Measurements from ENCODE around the gene CDH2. TPM values are rescaled to one million over a fixed set of nuclear protein-coding genes. Genes with fewer than 3 reads are reported as not detected.

CDH2 gene
- total and polyA plus RNA-seq, 7 donors: 0.04 to 4.8 (median 0.52) TPM

- no peaks in the 10 kb centered on the region for H3K4me1 ChIP-seq
- no peaks in the 10 kb centered on the region for H3K9me3 ChIP-seq
- no peak for ATAC-seq
- H3K4me3 ChIP-seq: no peak overlapping the region
- no peak overlapping the region for H3K27ac ChIP-seq
- no peak for DNase-seq
- intact Hi-C loops (cut with DNase I): no loop called here
- H3K27me3 ChIP-seq (ENCODE audit: insufficient read depth in 3 of 3, low read length in 2 of 3): no peaks in the 10 kb centered on the region
- H3K36me3 ChIP-seq (ENCODE audit: insufficient read depth in 1 of 2, low read depth in 1 of 2): no peaks in the 10 kb centered on the region
- no peak for TF ChIP-seq CTCF (IDR thresholded peaks at IDR 0.05)
- WGBS, 3 donors: 90 to 94% (median 92%) methylated on average over 3 of the region's 3 CpGs
Observed at GRCh38 chr18:28039691-28040090, 137.2 kb downstream of the CDH2 start.

- intact Hi-C loops (cut with DNase I): no loop called here
- no peak for TF ChIP-seq CTCF (IDR thresholded peaks at IDR 0.05)
- ATAC-seq (no peak), DNase-seq (no peak)
- Histone ChIP-seq H3K4me3 (no peak overlapping the region), H3K36me3 (ENCODE audit: insufficient read depth in 1 of 2, low read depth in 1 of 2) (no peaks in the 10 kb centered on the region), H3K9me3 (no peaks in the 10 kb centered on the region), H3K27ac (no peak overlapping the region), H3K4me1 (no peaks in the 10 kb centered on the region), H3K27me3 (ENCODE audit: insufficient read depth in 3 of 3, low read length in 2 of 3) (no peaks in the 10 kb centered on the region)
- WGBS, 3 donors: 79 to 88% (median 83%) methylated on average over 5 of the region's 5 CpGs
Observed at GRCh38 chr18:28039078-28039477, 137.9 kb downstream of the CDH2 start.

DNA sequence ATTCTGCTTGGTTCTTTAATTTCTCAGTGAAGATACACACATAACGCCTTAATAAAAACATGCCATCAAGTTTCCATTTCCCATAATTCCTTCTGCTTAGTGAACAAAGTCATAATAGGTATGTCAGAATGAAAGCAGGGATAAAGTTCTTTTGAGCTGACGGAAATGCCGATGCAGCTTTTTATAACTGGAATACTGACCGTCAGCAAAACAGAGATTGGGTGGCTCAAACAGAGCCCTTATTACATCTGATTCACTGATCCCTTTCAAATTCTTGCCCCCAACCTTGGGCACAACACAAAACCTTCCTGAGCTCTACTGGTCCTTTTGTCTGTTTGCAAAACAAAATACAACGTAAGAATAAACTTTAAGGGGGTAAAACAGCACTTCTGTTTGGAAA lies 140.4 kb downstream of the CDH2 start:
- intact Hi-C loops (cut with DNase I): no loop called here
- no peaks in the 10 kb centered on the region for H3K4me1 ChIP-seq
- H3K9me3 ChIP-seq: no peaks in the 10 kb centered on the region
- H3K27me3 ChIP-seq (ENCODE audit: insufficient read depth in 3 of 3, low read length in 2 of 3): no peaks in the 10 kb centered on the region
- no peak overlapping the region for H3K27ac ChIP-seq
- H3K36me3 ChIP-seq (ENCODE audit: insufficient read depth in 1 of 2, low read depth in 1 of 2): no peaks in the 10 kb centered on the region
- no peak for TF ChIP-seq CTCF (IDR thresholded peaks at IDR 0.05)
- DNase-seq (no peak), ATAC-seq (no peak)
- no peak overlapping the region for H3K4me3 ChIP-seq
- 43 to 55% (median 52%) methylated on average over 5 of the region's 5 CpGs for WGBS, 3 donors

DNA sequence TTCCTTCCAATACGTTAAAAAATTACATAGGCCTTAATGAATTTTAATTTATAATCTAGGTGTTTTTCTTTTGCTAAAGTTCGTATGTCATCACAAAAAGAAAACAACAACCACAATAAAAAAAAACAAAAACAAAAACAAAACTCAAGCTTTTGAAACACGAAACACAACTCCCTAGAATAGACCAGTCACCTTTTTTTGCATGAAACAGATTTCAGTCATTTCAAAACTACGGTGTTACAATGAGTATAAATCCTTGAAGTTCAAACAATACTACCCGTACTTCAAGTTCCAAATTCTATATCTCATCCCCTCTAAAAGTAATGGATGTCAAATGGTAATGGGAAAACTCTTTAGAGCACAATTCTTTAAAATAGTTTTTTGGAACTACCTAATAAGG lies 142.4 kb downstream of the CDH2 start:
- DNase-seq (no peak), ATAC-seq (no peak)
- Histone ChIP-seq H3K4me1 (no peaks in the 10 kb centered on the region), H3K27ac (no peak overlapping the region), H3K27me3 (ENCODE audit: insufficient read depth in 3 of 3, low read length in 2 of 3) (no peaks in the 10 kb centered on the region), H3K9me3 (no peaks in the 10 kb centered on the region), H3K4me3 (no peak overlapping the region), H3K36me3 (ENCODE audit: insufficient read depth in 1 of 2, low read depth in 1 of 2) (no peaks in the 10 kb centered on the region)
- TF ChIP-seq CTCF (IDR thresholded peaks at IDR 0.05): no peak
- intact Hi-C loops (cut with DNase I): no loop called here
- 79 to 82% (median 79%) methylated on average over 5 of the region's 5 CpGs for WGBS, 3 donors

GRCh38 chr18:28032177-28032576 lies 144.8 kb downstream of the CDH2 start:
- no peak for ATAC-seq
- DNase-seq: no peak
- no peaks in the 10 kb centered on the region for H3K27me3 ChIP-seq (ENCODE audit: insufficient read depth in 3 of 3, low read length in 2 of 3)
- H3K36me3 ChIP-seq (ENCODE audit: insufficient read depth in 1 of 2, low read depth in 1 of 2): no peaks in the 10 kb centered on the region
- H3K27ac ChIP-seq: no peak overlapping the region
- intact Hi-C loops (cut with DNase I): no loop called here
- no peaks in the 10 kb centered on the region for H3K9me3 ChIP-seq
- TF ChIP-seq CTCF (IDR thresholded peaks at IDR 0.05): no peak
- H3K4me3 ChIP-seq: no peak overlapping the region
- H3K4me1 ChIP-seq: no peaks in the 10 kb centered on the region
- 75 to 80% (median 76%) methylated on average over 2 of the region's 2 CpGs for WGBS, 3 donors
